Heart right ventricle (tissue), 16 donors: ENCODE measurements around the gene ALDH1A1. TPM values are rescaled to one million over a fixed set of nuclear protein-coding genes. Genes with fewer than 3 reads are reported as not detected.

Experiments
- ATAC-seq, 8 donors: fragments of 200-7000 bp; cut with Tn5 transposase; one replicate each; pipeline ENCODE4 v1.9.1; 2020; ENCODE audit warnings: mild to moderate bottlenecking in 8 of 8, moderate library complexity in 8 of 8, moderate number of reproducible peaks in 1 of 8
- DNase-seq, 2 donors: peaks; one replicate each; pipeline ENCODE4 v3.0.0-alpha.2; 2020
- H3K27ac ChIP-seq, 10 donors: fragments of 200-600 bp; sonication (generic) in 2 of 10; one replicate each; pipeline versions ENCODE4 v1.5.0 to v1.8.0; 2020 to 2022; ENCODE audit warnings: mild to moderate bottlenecking in 3 of 10
- H3K27me3 ChIP-seq, 7 donors: fragments of 200-600 bp; one replicate each; pipeline ENCODE4 v1.8.0; 2021 to 2022; ENCODE audit warnings: mild to moderate bottlenecking in 2 of 7
- H3K36me3 ChIP-seq, 9 donors: fragments of 200-600 bp; sonication (generic) in 1 of 9; one replicate each; pipeline versions ENCODE4 v1.5.0 to v1.8.0; 2020 to 2022; ENCODE audit warnings: mild to moderate bottlenecking in 2 of 9
- H3K4me1 ChIP-seq, 9 donors: fragments of 200-600 bp; sonication (generic) in 1 of 9; one replicate each; pipeline versions ENCODE4 v1.5.0 to v1.8.0; 2020 to 2022; ENCODE audit warnings: mild to moderate bottlenecking in 4 of 9
- H3K4me3 ChIP-seq, 10 donors: fragments of 200-600 bp; sonication (generic) in 2 of 10; one replicate each; pipeline versions ENCODE4 v1.5.0 to v1.8.0; 2020 to 2022; ENCODE audit warnings: mild to moderate bottlenecking in 7 of 10, moderate library complexity in 2 of 10
- H3K9me3 ChIP-seq, 11 donors: fragments of 200-600 bp in 10 of 11; sonication (generic) in 2 of 11; one replicate each; pipeline versions ENCODE4 v1.5.0 to v1.8.0; 2013 to 2022; ENCODE audit warnings: mild to moderate bottlenecking in 2 of 11, control low read depth in 1 of 11, moderate library complexity in 1 of 11
- CTCF ChIP-seq, 9 donors: fragments of 200-600 bp; sonication (generic) in 2 of 9; IDR thresholded peaks; one replicate each; pipeline versions ENCODE4 v1.5.0 to v1.8.0; 2021 to 2022; ENCODE audit warnings: antibody characterized with exemption in 9 of 9, mild to moderate bottlenecking in 5 of 9, moderate library complexity in 1 of 9
- WGBS, 2 donors: extraction: QIAGEN DNeasy Blood & Tissue Kit; methylation state at CpG; one replicate each; pipeline ENCODE4 v1.1.7; 2013; ENCODE audit warnings: inconsistent platforms in 1 of 2; 5-methylcytosine and 5-hydroxymethylcytosine counted together
- intact Hi-C, 10 donors: fragments of 100-400 bp; cut with DNase I; formaldehyde crosslinking; loops; one replicate each; pipeline versions ENCODE4 v1.11.1 to v1.14.2; 2022
- polyA plus RNA-seq, 2 donors: library from polyadenylated mRNA; stranded (reverse); fragments of 200-250 nt; gene quantifications; one replicate each; pipeline ENCODE4 v1.2.3, GENCODE V29; 2013
- total RNA-seq, 10 donors: library from RNA; stranded (reverse); fragmentation: NEBNext Ultra II Directional in 3 of 10; extraction: Animal tissue kit (Norgen Biotek cat#: 25700) in 3 of 10; gene quantifications; one replicate each; pipeline versions ENCODE4 v1.2.1 to v1.2.4, GENCODE V29; 2021 to 2023
- donor health status: Arrhythmogenic right ventricular cardiomyopathy.
- donor health status: ischemic (EF 13 %, LVEDD 7.1; RV severe dilation, severe dysfunction).
- donor health status: healthy with polysubstance abuse.
- donor health status: DM: no; HTN: yes; CAD: no.
- donor health status: DM: no; HTN: no; CAD: no.
- donor health status: ischemic (EF 25% LVEDD 6.9; RV normal size, moderate dysfunction).
- donor health status: ischemic (EF 25% LVEDD 5.7; RV mildly dilated, moderate dysfunction).
- donor health status: healthy.
- donor health status: DM: yes; HTN: yes; CAD: no.
- donor health status: Ischemic cardiomyopathy.
- donor health status: ischemic (EF 35%, LVEDD 5.7; RV mildly dilated, moderate dysfunction).
- donor health status: nonischemic (EF 11% LVEDD 7.7; RV severe dilation, severe dysfunction).
- donor health status: DM: yes; HTN: yes; CAD: no.
- donor health status: PGD.
- donor health status: ischemic (EF 29% LVEDD 5.4; RV normal size, mild dysfunction).
- donor health status: nonischemic (EF 23%, LVEDD 6.1; RV moderate dilation, normal function).

The ALDH1A1 gene
- total and polyA plus RNA-seq, 12 donors, result 4.3 to 32.8 (median 11.1) TPM

- Histone ChIP-seq H3K27me3 (no peaks in the 10 kb centered on the region), H3K27ac (no peak overlapping the region), H3K4me1 (peaks cover 0 to 19% (median 3%) of the 10 kb centered on the region in 9 donors), H3K36me3 (no peaks in the 10 kb centered on the region), H3K9me3 (peaks cover 0 to 4% (median 0%) of the 10 kb centered on the region in 11 donors), H3K4me3 (no peak overlapping the region)
- ATAC-seq (no peak), DNase-seq (no peak)
- 50 to 57% methylated on average over 1 of the region's 1 CpG for WGBS, 2 donors
- intact Hi-C loops, result loop anchor here in 8 of 10 donors (5.0 kb wide), 3 partner anchors 149 to 309 kb away; no protein-coding TSS in a partner anchor
- no peak for TF ChIP-seq CTCF (IDR thresholded peaks at IDR 0.05)
These were observed 79.4 kb downstream of the ALDH1A1 start for GRCh38 chr9:72873456-72873855.

GRCh38 chr9:72872718-72873117 lies 80.1 kb downstream of the ALDH1A1 start:
- Histone ChIP-seq H3K4me1 (peaks cover 0 to 19% (median 3%) of the 10 kb centered on the region in 9 donors), H3K4me3 (no peak overlapping the region), H3K27ac (no peak overlapping the region), H3K9me3 (no peaks in the 10 kb centered on the region), H3K27me3 (no peaks in the 10 kb centered on the region), H3K36me3 (no peaks in the 10 kb centered on the region)
- no peak for ATAC-seq
- intact Hi-C loops, result loop anchor here in 8 of 10 donors (5.0 kb wide), 3 partner anchors 150 to 310 kb away; no protein-coding TSS in a partner anchor
- no peak for TF ChIP-seq CTCF (IDR thresholded peaks at IDR 0.05)
- DNase-seq, result no peak
- WGBS, 2 donors, result 82% methylated on average over 2 of the region's 2 CpGs

GRCh38 chr9:72871685-72872084 lies 81.2 kb downstream of the ALDH1A1 start:
- Histone ChIP-seq H3K36me3 (no peaks in the 10 kb centered on the region), H3K27me3 (no peaks in the 10 kb centered on the region), H3K4me1 (peaks cover 0 to 19% (median 3%) of the 10 kb centered on the region in 9 donors), H3K27ac (no peak overlapping the region), H3K9me3 (peaks cover 0 to 4% (median 0%) of the 10 kb centered on the region in 11 donors), H3K4me3 (peak overlapping the region in 3 of 10 donors; percentile 19 to 22 (median 21))
- DNase-seq (no peak), ATAC-seq (peak in 1 of 8 donors; percentile 29)
- peak; percentile 13 to 69 (median 49) for TF ChIP-seq CTCF (IDR thresholded peaks at IDR 0.05)
- 37 to 54% methylated on average over 3 of the region's 3 CpGs for WGBS, 2 donors
- intact Hi-C loops, result loop anchor here in 9 of 10 donors (1.0 to 5.0 kb wide), 7 partner anchors 151 to 311 kb away; no protein-coding TSS in a partner anchor

- Histone ChIP-seq H3K4me3 (no peak overlapping the region), H3K27ac (no peak overlapping the region), H3K27me3 (no peaks in the 10 kb centered on the region), H3K9me3 (peaks cover 0 to 6% (median 0%) of the 10 kb centered on the region in 11 donors), H3K36me3 (no peaks in the 10 kb centered on the region), H3K4me1 (peaks cover 0 to 4% (median 0%) of the 10 kb centered on the region in 9 donors)
- TF ChIP-seq CTCF (IDR thresholded peaks at IDR 0.05), result no peak
- intact Hi-C loops, result loop anchor here in 3 of 10 donors (10.0 kb wide), 2 partner anchors 200 to 320 kb away; no protein-coding TSS in a partner anchor
- 86% methylated on average over 1 of the region's 1 CpG for WGBS, 2 donors
- ATAC-seq (no peak), DNase-seq (no peak)
These were observed 88.5 kb downstream of the ALDH1A1 start for GRCh38 chr9:72864327-72864726.
